ENCODE results near the gene TMEM150B.

The TMEM150B gene

GRCh38 chr19:55362174-55362989 lies 37.2 kb upstream of the TMEM150B start:
- Mint-ChIP-seq H3K36me3 (ENCODE audit: low read depth) (no peaks in the 10 kb centered on the region), H3K4me3 (no peak overlapping the region), H3K27ac (no peak overlapping the region), H3K27me3 (ENCODE audit: low read depth) (peaks cover 6% of the 10 kb centered on the region), H3K9me3 (no peaks in the 10 kb centered on the region), H3K4me1 (ENCODE audit: low read depth) (no peaks in the 10 kb centered on the region)
- no peak for DNase-seq (ENCODE audit: low spot score)

GRCh38 chr19:55360902-55361301 lies 35.8 kb upstream of the TMEM150B start:
- H3K27ac Mint-ChIP-seq, result no peak overlapping the region

DNA sequence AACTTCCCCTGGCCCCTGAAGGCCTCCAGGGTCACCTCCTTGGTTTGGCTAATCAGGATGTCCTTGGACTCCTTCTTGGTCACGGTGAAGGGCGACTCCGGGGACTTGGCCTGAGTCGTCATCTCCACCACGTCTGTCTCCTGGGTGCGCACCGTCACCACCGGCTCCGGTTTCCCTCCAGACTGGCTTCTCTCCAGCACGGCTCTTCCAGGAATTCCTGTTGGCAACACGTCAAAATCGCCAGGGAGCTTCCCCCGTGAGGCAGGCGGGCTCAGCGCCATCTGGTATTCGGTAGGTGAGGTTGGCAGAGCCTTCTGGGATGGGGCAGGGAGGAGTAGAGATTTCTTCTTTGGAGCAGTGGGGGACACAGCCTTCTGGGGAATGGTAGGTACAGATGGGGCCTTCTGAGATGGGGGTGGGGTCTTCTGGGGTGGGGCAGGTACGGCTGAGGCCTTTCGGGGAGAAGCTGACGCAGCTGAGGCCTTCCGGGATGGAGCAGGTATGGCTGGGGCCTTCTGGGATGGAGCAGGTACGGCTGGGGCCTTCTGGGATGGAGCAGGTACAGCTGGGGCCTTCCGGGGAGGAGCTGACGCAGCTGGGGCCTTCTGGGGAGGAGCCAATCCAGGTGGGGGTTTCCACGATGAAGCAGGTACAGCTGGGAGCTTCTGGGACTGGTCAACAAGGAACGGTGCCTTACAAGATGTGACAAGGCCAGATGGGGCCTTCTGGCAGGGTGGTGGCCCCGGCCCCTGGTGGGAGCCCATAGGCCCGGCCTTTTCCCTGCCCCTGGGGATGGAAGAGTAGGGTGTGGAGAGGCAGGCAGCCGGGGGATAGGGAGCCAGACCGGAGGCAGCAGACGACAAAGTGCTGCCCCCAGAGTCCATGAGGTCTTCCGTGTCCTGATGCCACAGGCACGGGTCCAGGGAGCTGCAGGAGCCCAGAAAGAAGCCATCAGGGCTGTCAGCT lies 34.1 kb upstream of the TMEM150B start:
- H3K9me3 Mint-ChIP-seq, result no peaks in the 10 kb centered on the region
- no peak for DNase-seq (ENCODE audit: low spot score)
- no peaks in the 10 kb centered on the region for H3K4me1 Mint-ChIP-seq (ENCODE audit: low read depth)
- no peak overlapping the region for H3K4me3 Mint-ChIP-seq
- peaks cover 23% of the 10 kb centered on the region for H3K27me3 Mint-ChIP-seq (ENCODE audit: low read depth)
- no peaks in the 10 kb centered on the region for H3K36me3 Mint-ChIP-seq (ENCODE audit: low read depth)
- H3K27ac Mint-ChIP-seq, result no peak overlapping the region

More at GRCh38 chr19:55360902-55361301, 35.8 kb upstream of the TMEM150B start:
- no peaks in the 10 kb centered on the region for H3K9me3 Mint-ChIP-seq
- no peak overlapping the region for H3K4me3 Mint-ChIP-seq
- peaks cover 14% of the 10 kb centered on the region for H3K27me3 Mint-ChIP-seq (ENCODE audit: low read depth)
- H3K36me3 Mint-ChIP-seq (ENCODE audit: low read depth), result no peaks in the 10 kb centered on the region
- no peaks in the 10 kb centered on the region for H3K4me1 Mint-ChIP-seq (ENCODE audit: low read depth)
- no peak for DNase-seq (ENCODE audit: low spot score)

DNA sequence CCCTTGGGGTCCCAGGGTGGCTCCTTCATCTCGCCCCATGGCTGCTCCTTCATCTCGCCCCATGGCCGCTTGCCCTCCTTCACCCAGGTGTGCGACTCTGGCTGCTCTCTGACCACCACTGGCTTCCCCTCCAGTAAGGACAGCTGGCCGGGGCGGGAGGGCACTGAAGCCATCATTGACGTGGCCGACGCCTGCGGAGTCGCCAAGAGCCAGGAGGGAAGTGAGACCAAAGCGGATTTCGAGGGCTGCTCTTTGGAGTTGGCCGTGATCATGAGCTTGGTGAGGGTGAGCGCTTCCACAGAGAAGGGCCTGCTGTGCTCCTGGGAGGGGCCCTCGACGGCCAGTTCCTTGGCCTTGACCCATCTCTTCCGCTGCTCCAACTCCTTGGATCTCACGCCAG lies 33.4 kb upstream of the TMEM150B start:
- Mint-ChIP-seq H3K4me3 (no peak overlapping the region), H3K27me3 (ENCODE audit: low read depth) (peaks cover 26% of the 10 kb centered on the region), H3K36me3 (ENCODE audit: low read depth) (no peaks in the 10 kb centered on the region), H3K27ac (no peak overlapping the region), H3K4me1 (ENCODE audit: low read depth) (no peaks in the 10 kb centered on the region), H3K9me3 (no peaks in the 10 kb centered on the region)
- DNase-seq (ENCODE audit: low spot score), result no peak

- Mint-ChIP-seq H3K4me1 (ENCODE audit: low read depth) (peaks cover 17% of the 10 kb centered on the region), H3K9me3 (no peaks in the 10 kb centered on the region), H3K4me3 (no peak overlapping the region), H3K27ac (no peak overlapping the region), H3K36me3 (ENCODE audit: low read depth) (peaks cover 2% of the 10 kb centered on the region), H3K27me3 (ENCODE audit: low read depth) (peaks cover 51% of the 10 kb centered on the region)
- DNase-seq (ENCODE audit: low spot score), result no peak
Measured at GRCh38 chr19:55355213-55355821, 30.2 kb upstream of the TMEM150B start.

GRCh38 chr19:55354698-55355212 lies 29.6 kb upstream of the TMEM150B start, which contains the start of gene COX6B2:
Gene COX6B2 (minus strand): TSS chr19:55354719. CDS start chr19:55354521, 198 bp downstream.
- Mint-ChIP-seq H3K27ac (no peak within 1 kb of the TSS), H3K4me3 (peak within 1 kb of the TSS; percentile 73), H3K9me3 (no peaks in the 10 kb centered on the region), H3K4me1 (ENCODE audit: low read depth) (peaks cover 17% of the 10 kb centered on the region), H3K36me3 (ENCODE audit: low read depth) (peaks cover 2% of the 10 kb centered on the region), H3K27me3 (ENCODE audit: low read depth) (peaks cover 51% of the 10 kb centered on the region)
- no peak for DNase-seq (ENCODE audit: low spot score)

DNA sequence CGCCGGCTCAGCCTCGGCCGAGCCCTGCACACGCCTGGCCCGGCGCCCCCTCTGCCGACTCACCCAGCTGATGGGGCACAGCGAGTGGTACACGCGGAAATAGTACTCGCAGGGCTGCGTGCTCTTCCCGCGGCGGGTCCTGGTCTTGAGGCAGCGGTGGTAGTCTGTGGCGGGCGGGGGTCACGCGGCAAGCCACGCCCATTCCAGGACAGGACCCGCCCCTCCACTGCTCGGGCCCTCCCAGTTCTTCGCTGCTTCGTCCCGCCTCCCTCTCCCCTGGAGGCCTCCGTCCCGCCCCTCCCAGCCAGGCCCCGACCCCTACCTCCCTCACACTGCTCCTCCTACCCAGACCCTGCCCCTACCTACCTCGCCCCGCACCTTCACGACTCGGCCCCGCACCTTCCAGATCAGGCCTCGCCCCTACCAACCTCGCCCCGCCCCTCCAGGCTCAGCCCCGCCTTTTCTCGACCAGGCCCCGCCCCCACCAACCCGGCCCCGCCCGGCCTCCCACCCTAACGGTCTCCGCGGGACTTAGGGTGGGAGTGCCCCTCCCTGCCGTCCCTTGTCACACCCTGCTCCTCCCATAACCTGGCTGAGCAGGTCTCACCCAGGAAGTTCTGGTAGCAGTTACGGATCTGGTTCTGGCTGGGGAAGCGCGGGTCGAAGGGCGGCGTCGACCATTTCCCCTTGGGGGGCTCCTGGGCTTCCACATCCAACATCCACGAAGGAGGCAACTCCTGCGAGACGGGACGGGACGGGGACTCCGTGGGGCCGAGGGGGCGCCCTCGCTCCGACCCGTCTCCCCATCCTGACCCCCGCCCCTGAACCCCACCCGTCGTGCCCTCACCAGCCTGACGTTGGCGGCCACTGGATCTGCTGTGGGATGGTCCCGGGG lies 28.9 kb upstream of the TMEM150B start:
- H3K27me3 Mint-ChIP-seq (ENCODE audit: low read depth), result peaks cover 51% of the 10 kb centered on the region
- peak; percentile 36 for DNase-seq (ENCODE audit: low spot score)
- H3K36me3 Mint-ChIP-seq (ENCODE audit: low read depth), result peaks cover 2% of the 10 kb centered on the region
- H3K4me1 Mint-ChIP-seq (ENCODE audit: low read depth), result peaks cover 17% of the 10 kb centered on the region
- no peak overlapping the region for H3K27ac Mint-ChIP-seq
- no peaks in the 10 kb centered on the region for H3K9me3 Mint-ChIP-seq
- peak overlapping the region; percentile 73 for H3K4me3 Mint-ChIP-seq

GRCh38 chr19:55353356-55353802 lies 28.2 kb upstream of the TMEM150B start:
- Mint-ChIP-seq H3K9me3 (no peaks in the 10 kb centered on the region), H3K4me1 (ENCODE audit: low read depth) (peaks cover 17% of the 10 kb centered on the region), H3K4me3 (peak overlapping the region; percentile 73), H3K27ac (no peak overlapping the region), H3K36me3 (ENCODE audit: low read depth) (peaks cover 2% of the 10 kb centered on the region), H3K27me3 (ENCODE audit: low read depth) (peaks cover 51% of the 10 kb centered on the region)
- no peak for DNase-seq (ENCODE audit: low spot score)

DNA sequence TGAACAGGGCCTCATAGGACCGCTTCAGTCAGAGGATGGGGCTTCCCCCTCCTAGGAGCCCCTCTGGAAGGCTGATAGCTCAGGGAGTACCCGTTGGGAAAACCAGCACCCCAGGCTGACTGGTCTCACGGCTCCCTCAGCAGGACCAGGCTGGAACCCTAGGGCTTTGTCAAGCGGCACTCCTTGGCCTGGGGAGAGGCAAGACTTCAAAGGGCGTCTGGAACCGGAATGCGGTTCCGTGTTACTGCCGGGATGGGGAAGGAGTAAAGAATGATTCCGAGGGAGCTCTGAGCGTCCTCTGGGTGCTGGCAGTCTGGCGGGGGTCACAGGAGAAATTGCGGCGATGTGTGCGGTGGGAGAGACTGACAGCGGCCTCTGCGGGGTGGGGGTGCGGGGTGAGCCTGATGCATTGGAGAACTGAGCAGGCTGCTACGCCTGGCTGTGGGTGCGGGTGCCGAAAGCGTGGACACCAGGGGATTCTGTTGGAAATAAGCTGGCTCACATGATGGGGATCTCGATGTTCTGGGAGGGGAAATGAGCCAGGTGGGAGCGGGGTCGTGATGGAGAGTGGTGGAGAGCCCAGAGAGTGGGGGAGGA lies 27.5 kb upstream of the TMEM150B start:
- Mint-ChIP-seq H3K36me3 (ENCODE audit: low read depth) (peaks cover 2% of the 10 kb centered on the region), H3K27ac (no peak overlapping the region), H3K27me3 (ENCODE audit: low read depth) (peaks cover 51% of the 10 kb centered on the region), H3K9me3 (no peaks in the 10 kb centered on the region), H3K4me3 (peak overlapping the region; percentile 73), H3K4me1 (ENCODE audit: low read depth) (peaks cover 17% of the 10 kb centered on the region)
- DNase-seq (ENCODE audit: low spot score), result no peak

DNA sequence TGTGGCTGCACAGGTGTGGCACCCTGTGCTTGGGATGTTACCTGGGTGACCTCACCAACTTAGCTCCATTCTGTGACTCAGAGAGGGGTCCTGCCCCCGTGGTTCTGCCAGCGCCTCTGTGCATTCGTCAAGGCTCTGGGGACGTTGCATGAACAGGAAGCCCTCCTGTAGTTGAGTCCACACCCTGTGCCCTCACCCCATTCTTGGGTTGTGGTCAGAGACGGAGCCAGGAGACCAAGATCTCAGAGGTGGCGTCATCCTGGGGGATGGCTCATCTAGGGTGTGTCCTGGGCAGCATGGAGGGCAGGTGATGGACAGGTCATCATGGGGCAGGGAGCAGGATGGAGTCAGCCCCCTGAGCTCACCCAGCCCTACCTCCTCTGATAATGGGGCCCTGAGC lies 26.9 kb upstream of the TMEM150B start:
- Mint-ChIP-seq H3K4me3 (no peak overlapping the region), H3K36me3 (ENCODE audit: low read depth) (peaks cover 2% of the 10 kb centered on the region), H3K27ac (no peak overlapping the region), H3K9me3 (no peaks in the 10 kb centered on the region), H3K4me1 (ENCODE audit: low read depth) (peaks cover 17% of the 10 kb centered on the region), H3K27me3 (ENCODE audit: low read depth) (peaks cover 46% of the 10 kb centered on the region)
- no peak for DNase-seq (ENCODE audit: low spot score)

- H3K36me3 Mint-ChIP-seq (ENCODE audit: low read depth), result peaks cover 2% of the 10 kb centered on the region
- H3K27ac Mint-ChIP-seq, result no peak overlapping the region
- no peaks in the 10 kb centered on the region for H3K9me3 Mint-ChIP-seq
- DNase-seq (ENCODE audit: low spot score), result no peak
- H3K4me3 Mint-ChIP-seq, result no peak overlapping the region
- H3K4me1 Mint-ChIP-seq (ENCODE audit: low read depth), result peaks cover 17% of the 10 kb centered on the region
- H3K27me3 Mint-ChIP-seq (ENCODE audit: low read depth), result peaks cover 35% of the 10 kb centered on the region
Measured at GRCh38 chr19:55350620-55351315, 25.6 kb upstream of the TMEM150B start.

Measured in T-helper 2 cell treated with Interferon-gamma antibody and Interleukin-4, amounts not matched to agents 5 μg/mL and 100 μg/mL, for 36 hours (primary cell).